CD4-positive, alpha-beta memory T cell (primary cell): ENCODE measurements around the gene EXOC4. TPM values are rescaled to one million over a fixed set of nuclear protein-coding genes. Genes with fewer than 3 reads are reported as not detected.

Experiments used
- CTCF ChIA-PET: fragments of 350-600 bp; sonication (Branson Sonifier 250); formaldehyde crosslinking; loops from one replicate; lab custom pipeline; 2021; ENCODE audit warnings: inconsistent platforms; ENCODE audit not compliant: partially characterized antibody; lab: Charles Lee
- POLR2A ChIA-PET: fragments of 350-600 bp; sonication (Branson Sonifier 250); formaldehyde crosslinking; loops from one replicate; lab custom pipeline; 2021; ENCODE audit not compliant: partially characterized antibody; lab: Charles Lee
- DNase-seq, 5 donors: peaks; one replicate each; pipeline versions ENCODE4 v3.0.0 to v3.0.0-alpha.2; 2020 to 2022; ENCODE audit warnings: mixed read lengths in 1 of 5
- H3K27ac ChIP-seq: one replicate; pipeline ENCODE4 v1.7.0; 2013; ENCODE audit warnings: low read depth, low read length
- H3K27me3 ChIP-seq: 2 replicates; pipeline ENCODE4 v1.7.0; 2013; ENCODE audit warnings: mild to moderate bottlenecking, low read length, moderate library complexity; ENCODE audit not compliant: insufficient read depth
- H3K36me3 ChIP-seq: 2 replicates; pipeline ENCODE4 v1.7.0; 2013; ENCODE audit warnings: mild to moderate bottlenecking, low read length, moderate library complexity; ENCODE audit not compliant: insufficient read depth
- H3K4me1 ChIP-seq: 2 replicates; pipeline ENCODE4 v1.7.0; 2013; ENCODE audit warnings: mild to moderate bottlenecking, low read length, moderate library complexity; ENCODE audit not compliant: insufficient read depth
- H3K4me3 ChIP-seq, 2 donors: one replicate each; pipeline ENCODE4 v1.7.0; 2013; ENCODE audit warnings: low read length in 2 of 2, mild to moderate bottlenecking in 1 of 2
- H3K9me3 ChIP-seq, 2 donors: one replicate each; pipeline ENCODE4 v1.7.0; 2013; ENCODE audit warnings: low read length in 2 of 2, control low read depth in 1 of 2; ENCODE audit not compliant: control insufficient read depth in 1 of 2
- H3K27ac Mint-ChIP-seq, 7 donors: one replicate each; pipeline ENCODE4 v1.8.0; 2020 to 2021; ENCODE audit warnings: mixed read lengths in 7 of 7, mild to moderate bottlenecking in 6 of 7, inconsistent platforms in 3 of 7, moderate library complexity in 3 of 7
- H3K27me3 Mint-ChIP-seq, 2 donors: one replicate each; pipeline ENCODE4 v1.8.0; 2020 to 2021; ENCODE audit warnings: mixed read lengths in 2 of 2
- H3K36me3 Mint-ChIP-seq, 2 donors: one replicate each; pipeline ENCODE4 v1.8.0; 2020 to 2021; ENCODE audit warnings: mixed read lengths in 2 of 2, inconsistent platforms in 1 of 2, mild to moderate bottlenecking in 1 of 2
- H3K4me1 Mint-ChIP-seq, 4 donors: one replicate each; pipeline ENCODE4 v1.8.0; 2020 to 2021; ENCODE audit warnings: mixed read lengths in 4 of 4, mild to moderate bottlenecking in 1 of 4
- H3K4me3 Mint-ChIP-seq, 8 donors: one replicate each; pipeline ENCODE4 v1.8.0; 2020 to 2021; ENCODE audit warnings: mixed read lengths in 8 of 8, mild to moderate bottlenecking in 7 of 8, moderate library complexity in 6 of 8, inconsistent platforms in 3 of 8
- H3K9me3 Mint-ChIP-seq, 8 donors: one replicate each; pipeline ENCODE4 v1.8.0; 2020 to 2021; ENCODE audit warnings: mixed read lengths in 8 of 8, mild to moderate bottlenecking in 5 of 8, inconsistent platforms in 3 of 8, moderate library complexity in 1 of 8
- intact Hi-C: fragments of 100-400 bp; cut with micrococcal nuclease; formaldehyde crosslinking; loops from one replicate; pipeline ENCODE4 v1.15.1; 2023
- polyA plus RNA-seq, 2 donors: library from polyadenylated mRNA; unstranded; fragments of 300-500 nt; fragmentation: Illumina TruSeq; gene quantifications; one replicate each; pipeline ENCODE4 v1.2.3, GENCODE V29; 2021
- total RNA-seq, 2 experiments: library from RNA; stranded (reverse); gene quantifications; one replicate each; pipeline ENCODE4 v1.2.3, GENCODE V29; 2021

Gene EXOC4
- total and polyA plus RNA-seq, 4 experiments from 2014 or later: 33.8 to 81.2 (median 58.1) TPM

GRCh38 chr7:134089446-134089845 is 836.6 kb downstream of the EXOC4 start:
- Mint-ChIP-seq H3K36me3 (peaks cover 5 to 10% of the 10 kb centered on the region in 2 donors), H3K27ac (no peak overlapping the region), H3K9me3 (peaks cover 5 to 78% (median 55%) of the 10 kb centered on the region in 8 donors), H3K4me1 (no peaks in the 10 kb centered on the region), H3K27me3 (no peaks in the 10 kb centered on the region), H3K4me3 (no peak overlapping the region)
- Histone ChIP-seq H3K4me3 (no peak overlapping the region), H3K27me3 (no peaks in the 10 kb centered on the region), H3K36me3 (no peaks in the 10 kb centered on the region), H3K27ac (no peak overlapping the region), H3K9me3 (peaks cover 3 to 7% of the 10 kb centered on the region in 2 donors), H3K4me1 (no peaks in the 10 kb centered on the region)
- DNase-seq: no peak
- ChIA-PET CTCF (no interaction called here), POLR2A (no interaction called here)
- intact Hi-C loops: no loop called here

GRCh38 chr7:134098072-134098471 is 845.2 kb downstream of the EXOC4 start:
- Histone ChIP-seq H3K27ac (no peak overlapping the region), H3K27me3 (no peaks in the 10 kb centered on the region), H3K4me1 (no peaks in the 10 kb centered on the region), H3K4me3 (no peak overlapping the region), H3K9me3 (no peaks in the 10 kb centered on the region), H3K36me3 (no peaks in the 10 kb centered on the region)
- intact Hi-C loops: no loop called here
- ChIA-PET POLR2A (no interaction called here), CTCF (interaction anchor here (0.7 kb wide), 1 partner anchor 21 kb away, joined by 3 read pairs; no protein-coding TSS in a partner anchor)
- H3K4me3 Mint-ChIP-seq: no peak overlapping the region
- no peak overlapping the region for H3K27ac Mint-ChIP-seq
- H3K27me3 Mint-ChIP-seq: no peaks in the 10 kb centered on the region
- peaks cover 2 to 5% of the 10 kb centered on the region in 2 donors for H3K36me3 Mint-ChIP-seq
- peaks cover 5 to 47% (median 38%) of the 10 kb centered on the region in 8 donors for H3K9me3 Mint-ChIP-seq
- no peaks in the 10 kb centered on the region for H3K4me1 Mint-ChIP-seq
- DNase-seq: no peak

- Histone ChIP-seq H3K36me3 (no peaks in the 10 kb centered on the region), H3K4me3 (no peak overlapping the region), H3K9me3 (no peaks in the 10 kb centered on the region), H3K4me1 (no peaks in the 10 kb centered on the region), H3K27ac (no peak overlapping the region), H3K27me3 (no peaks in the 10 kb centered on the region)
- H3K27me3 Mint-ChIP-seq: no peaks in the 10 kb centered on the region
- H3K27ac Mint-ChIP-seq: no peak overlapping the region
- peaks cover 2 to 5% of the 10 kb centered on the region in 2 donors for H3K36me3 Mint-ChIP-seq
- POLR2A ChIA-PET: no interaction called here
- H3K4me1 Mint-ChIP-seq: no peaks in the 10 kb centered on the region
- intact Hi-C loops: no loop called here
- peaks cover 0 to 12% (median 7%) of the 10 kb centered on the region in 8 donors for H3K9me3 Mint-ChIP-seq
- DNase-seq: no peak
- H3K4me3 Mint-ChIP-seq: no peak overlapping the region
- CTCF ChIA-PET: no interaction called here
Observed at GRCh38 chr7:134101716-134102115, 848.8 kb downstream of the EXOC4 start.

- H3K27me3 Mint-ChIP-seq: no peaks in the 10 kb centered on the region
- CTCF ChIA-PET: no interaction called here
- no peak overlapping the region for H3K27ac Mint-ChIP-seq
- no peaks in the 10 kb centered on the region for H3K4me1 ChIP-seq
- H3K9me3 Mint-ChIP-seq: peaks cover 0 to 2% (median 0%) of the 10 kb centered on the region in 8 donors
- H3K36me3 Mint-ChIP-seq: peaks cover 0 to 5% of the 10 kb centered on the region in 2 donors
- POLR2A ChIA-PET: no interaction called here
- no peaks in the 10 kb centered on the region for H3K4me1 Mint-ChIP-seq
- no peak overlapping the region for H3K4me3 ChIP-seq
- no peak overlapping the region for H3K4me3 Mint-ChIP-seq
- DNase-seq: no peak
- H3K27me3 ChIP-seq: no peaks in the 10 kb centered on the region
- no peak overlapping the region for H3K27ac ChIP-seq
- no peaks in the 10 kb centered on the region for H3K36me3 ChIP-seq
- no peaks in the 10 kb centered on the region for H3K9me3 ChIP-seq
- intact Hi-C loops: no loop called here
Observed at GRCh38 chr7:134104166-134104565, 851.3 kb downstream of the EXOC4 start.

GRCh38 chr7:134105841-134106240 is 853.0 kb downstream of the EXOC4 start:
- no peaks in the 10 kb centered on the region for H3K27me3 Mint-ChIP-seq
- Histone ChIP-seq H3K4me1 (no peaks in the 10 kb centered on the region), H3K4me3 (no peak overlapping the region), H3K36me3 (no peaks in the 10 kb centered on the region), H3K27ac (no peak overlapping the region), H3K9me3 (no peaks in the 10 kb centered on the region), H3K27me3 (no peaks in the 10 kb centered on the region)
- intact Hi-C loops: no loop called here
- H3K9me3 Mint-ChIP-seq: peaks cover 0 to 2% (median 0%) of the 10 kb centered on the region in 8 donors
- no peak overlapping the region for H3K27ac Mint-ChIP-seq
- no peak for DNase-seq
- POLR2A ChIA-PET: no interaction called here
- CTCF ChIA-PET: no interaction called here
- H3K36me3 Mint-ChIP-seq: peaks cover 0 to 5% of the 10 kb centered on the region in 2 donors
- H3K4me3 Mint-ChIP-seq: no peak overlapping the region
- H3K4me1 Mint-ChIP-seq: no peaks in the 10 kb centered on the region

GRCh38 chr7:134108802-134109201 is 855.9 kb downstream of the EXOC4 start:
- Histone ChIP-seq H3K4me3 (no peak overlapping the region), H3K27me3 (no peaks in the 10 kb centered on the region), H3K9me3 (no peaks in the 10 kb centered on the region), H3K4me1 (no peaks in the 10 kb centered on the region), H3K36me3 (no peaks in the 10 kb centered on the region), H3K27ac (no peak overlapping the region)
- no peak overlapping the region for H3K27ac Mint-ChIP-seq
- no peaks in the 10 kb centered on the region for H3K4me1 Mint-ChIP-seq
- no peak overlapping the region for H3K4me3 Mint-ChIP-seq
- ChIA-PET CTCF (no interaction called here), POLR2A (no interaction called here)
- no peaks in the 10 kb centered on the region for H3K36me3 Mint-ChIP-seq
- DNase-seq: no peak
- no peaks in the 10 kb centered on the region for H3K9me3 Mint-ChIP-seq
- no peaks in the 10 kb centered on the region for H3K27me3 Mint-ChIP-seq
- intact Hi-C loops: no loop called here

GRCh38 chr7:134113655-134114054 is 860.8 kb downstream of the EXOC4 start:
- H3K27ac ChIP-seq: no peak overlapping the region
- H3K4me3 Mint-ChIP-seq: no peak overlapping the region
- no peaks in the 10 kb centered on the region for H3K9me3 ChIP-seq
- no peak overlapping the region for H3K4me3 ChIP-seq
- no peaks in the 10 kb centered on the region for H3K4me1 ChIP-seq
- CTCF ChIA-PET: no interaction called here
- no peaks in the 10 kb centered on the region for H3K36me3 Mint-ChIP-seq
- no peak for DNase-seq
- H3K4me1 Mint-ChIP-seq: no peaks in the 10 kb centered on the region
- no peaks in the 10 kb centered on the region for H3K36me3 ChIP-seq
- POLR2A ChIA-PET: no interaction called here
- peaks cover 0 to 2% (median 0%) of the 10 kb centered on the region in 8 donors for H3K9me3 Mint-ChIP-seq
- H3K27me3 Mint-ChIP-seq: no peaks in the 10 kb centered on the region
- no peak overlapping the region for H3K27ac Mint-ChIP-seq
- H3K27me3 ChIP-seq: no peaks in the 10 kb centered on the region
- intact Hi-C loops: no loop called here

GRCh38 chr7:134114992-134115391 is 862.1 kb downstream of the EXOC4 start:
- no peak overlapping the region for H3K4me3 ChIP-seq
- CTCF ChIA-PET: no interaction called here
- H3K9me3 Mint-ChIP-seq: peaks cover 0 to 2% (median 0%) of the 10 kb centered on the region in 8 donors
- DNase-seq: no peak
- no peaks in the 10 kb centered on the region for H3K36me3 ChIP-seq
- H3K4me1 Mint-ChIP-seq: no peaks in the 10 kb centered on the region
- no peaks in the 10 kb centered on the region for H3K36me3 Mint-ChIP-seq
- H3K27me3 ChIP-seq: no peaks in the 10 kb centered on the region
- no peaks in the 10 kb centered on the region for H3K4me1 ChIP-seq
- no peak overlapping the region for H3K27ac Mint-ChIP-seq
- intact Hi-C loops: no loop called here
- no peak overlapping the region for H3K4me3 Mint-ChIP-seq
- H3K27me3 Mint-ChIP-seq: no peaks in the 10 kb centered on the region
- H3K27ac ChIP-seq: no peak overlapping the region
- no peaks in the 10 kb centered on the region for H3K9me3 ChIP-seq
- POLR2A ChIA-PET: no interaction called here
